Fibroblast of pulmonary artery (primary cell): ENCODE measurements around the gene BCL11A.

Experiments used
- DNase-seq: peaks from one replicate; pipeline ENCODE4 v3.0.0-alpha.2; 2010; ENCODE audit warnings: low read depth
- H3K4me3 ChIP-seq: replicated peaks from 2 replicates; pipeline ENCODE4 v1.5.1; 2011; ENCODE audit warnings: low read depth, mild to moderate bottlenecking, control low read depth, low read length, moderate library complexity
- TF ChIP-seq, protein P1 (sequence below): IDR thresholded peaks from 2 replicates; pipeline ENCODE4 v1.5.1; 2011; ENCODE audit warnings: mild to moderate bottlenecking, control low read depth, low read length, inconsistent platforms; ENCODE audit errors: missing control alignments

BCL11A gene

GRCh38 chr2:60551240-60552077, 2.0 kb downstream of the BCL11A start:
- DNase-seq = peak; percentile 63
- TF ChIP-seq, protein P1, sequence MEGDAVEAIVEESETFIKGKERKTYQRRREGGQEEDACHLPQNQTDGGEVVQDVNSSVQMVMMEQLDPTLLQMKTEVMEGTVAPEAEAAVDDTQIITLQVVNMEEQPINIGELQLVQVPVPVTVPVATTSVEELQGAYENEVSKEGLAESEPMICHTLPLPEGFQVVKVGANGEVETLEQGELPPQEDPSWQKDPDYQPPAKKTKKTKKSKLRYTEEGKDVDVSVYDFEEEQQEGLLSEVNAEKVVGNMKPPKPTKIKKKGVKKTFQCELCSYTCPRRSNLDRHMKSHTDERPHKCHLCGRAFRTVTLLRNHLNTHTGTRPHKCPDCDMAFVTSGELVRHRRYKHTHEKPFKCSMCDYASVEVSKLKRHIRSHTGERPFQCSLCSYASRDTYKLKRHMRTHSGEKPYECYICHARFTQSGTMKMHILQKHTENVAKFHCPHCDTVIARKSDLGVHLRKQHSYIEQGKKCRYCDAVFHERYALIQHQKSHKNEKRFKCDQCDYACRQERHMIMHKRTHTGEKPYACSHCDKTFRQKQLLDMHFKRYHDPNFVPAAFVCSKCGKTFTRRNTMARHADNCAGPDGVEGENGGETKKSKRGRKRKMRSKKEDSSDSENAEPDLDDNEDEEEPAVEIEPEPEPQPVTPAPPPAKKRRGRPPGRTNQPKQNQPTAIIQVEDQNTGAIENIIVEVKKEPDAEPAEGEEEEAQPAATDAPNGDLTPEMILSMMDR = no peak
- peak overlapping the region; percentile 72 for H3K4me3 ChIP-seq

DNA sequence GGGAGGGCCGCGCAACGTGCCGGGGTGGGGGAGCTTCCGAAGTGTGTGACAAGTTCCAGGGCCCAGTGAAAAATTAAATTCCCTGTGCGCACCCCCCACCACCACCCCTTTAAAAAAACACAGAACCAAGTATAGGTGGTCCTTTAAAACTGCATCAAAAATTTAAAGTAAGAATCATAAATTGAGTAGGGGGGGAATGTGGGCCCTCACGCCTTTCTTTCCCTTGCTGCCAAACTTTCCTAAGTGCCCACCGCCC, 2.5 kb downstream of the BCL11A start:
- DNase-seq = no peak
- peak overlapping the region; percentile 72 for H3K4me3 ChIP-seq
- TF ChIP-seq, protein P1 = no peak

- peak overlapping the region; percentile 72 for H3K4me3 ChIP-seq
- peak; percentile 89 for DNase-seq
- TF ChIP-seq, protein P1 = peak; percentile 62
Observed at GRCh38 chr2:60550178-60550983, 3.1 kb downstream of the BCL11A start.

DNA sequence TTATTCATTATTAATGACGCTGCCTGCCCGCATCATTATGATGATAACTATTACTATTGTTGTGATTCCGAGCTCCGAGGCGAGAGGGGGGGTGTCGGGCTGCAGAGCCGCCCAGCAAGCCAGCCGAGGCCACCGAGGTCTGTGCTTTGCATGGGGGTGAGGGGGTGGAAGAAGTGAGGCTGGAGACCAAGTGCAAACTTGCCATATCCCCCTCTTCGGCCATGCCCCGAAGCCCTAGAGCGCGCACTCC, 3.6 kb downstream of the BCL11A start:
- DNase-seq = no peak
- TF ChIP-seq, protein P1 = no peak
- peak overlapping the region; percentile 72 for H3K4me3 ChIP-seq

DNA sequence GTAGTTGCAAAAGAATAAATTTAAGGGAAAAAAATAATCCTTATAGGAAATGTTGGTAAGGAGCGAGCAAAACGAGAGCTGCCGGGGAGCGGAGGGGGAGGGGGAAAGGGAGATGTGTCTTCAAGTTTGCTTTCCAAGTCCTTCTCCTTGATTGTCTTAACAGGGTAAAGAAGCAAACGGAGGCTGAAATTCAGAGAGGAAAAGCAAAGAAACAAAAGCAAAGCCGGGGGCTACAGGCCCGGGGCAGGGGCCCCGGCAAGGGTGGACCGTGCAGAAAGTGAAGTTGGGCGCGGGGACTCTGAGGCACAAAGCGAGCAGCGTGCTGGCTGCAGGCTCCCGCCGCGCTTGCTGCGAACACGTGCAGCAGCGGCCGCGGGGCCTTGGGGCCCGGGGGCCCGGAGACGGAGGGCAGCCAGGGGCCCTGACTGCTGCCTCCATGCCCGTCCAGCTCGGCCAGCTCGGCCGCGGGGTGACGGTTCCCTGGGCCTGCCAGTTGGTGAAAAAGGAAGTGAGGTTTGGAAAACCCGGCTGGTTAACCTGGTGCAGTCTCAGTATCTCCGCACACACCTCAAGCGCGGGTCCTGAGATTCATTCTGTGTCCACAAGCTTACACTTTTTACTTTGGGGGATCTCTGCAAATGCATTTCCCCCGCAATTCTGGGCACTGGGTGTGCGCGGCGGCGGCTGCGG, 4.1 kb downstream of the BCL11A start:
- TF ChIP-seq, protein P1 = no peak
- peak overlapping the region; percentile 72 for H3K4me3 ChIP-seq
- DNase-seq = no peak

DNA sequence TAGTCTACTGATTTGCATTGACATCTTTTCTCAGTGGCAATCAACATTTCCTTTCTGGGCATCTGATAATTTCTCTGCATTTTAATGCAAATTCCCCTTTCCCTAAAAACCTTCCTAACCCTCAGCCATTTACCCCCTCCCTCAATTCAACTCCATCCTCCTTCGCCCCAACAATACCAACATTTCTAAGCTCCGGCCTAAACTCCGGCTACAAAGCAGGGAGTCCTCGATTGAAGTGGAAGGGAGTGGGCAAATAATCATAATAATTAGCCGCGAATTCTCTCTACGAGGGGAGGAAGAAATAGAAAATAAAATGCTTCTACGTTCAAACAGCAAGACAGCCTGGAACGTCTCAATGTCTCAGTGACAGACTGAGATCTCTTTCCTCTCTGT, 4.6 kb downstream of the BCL11A start:
- DNase-seq = no peak
- TF ChIP-seq, protein P1 = no peak
- peak overlapping the region; percentile 72 for H3K4me3 ChIP-seq
